Stimulated activated CD4-positive, alpha-beta T cell treated with anti-CD3 and anti-CD28 coated beads, Interleukin-2, amount 100 ng/mL, for 24 hours (primary cell): ENCODE data around the gene OR1I1.

Experiments used
- DNase-seq, 2 donors: peaks; one replicate each; pipeline ENCODE4 v3.0.0-alpha.2; 2020

Gene OR1I1

GRCh38 chr19:15120135-15121026 lies 38.4 kb downstream of the OR1I1 start:
- no peak for DNase-seq

- no peak for DNase-seq
These were observed 40.5 kb downstream of the OR1I1 start for GRCh38 chr19:15122331-15123030.

GRCh38 chr19:15123031-15123890 lies 41.2 kb downstream of the OR1I1 start:
- DNase-seq: no peak

- DNase-seq: no peak
These were observed 41.9 kb downstream of the OR1I1 start for GRCh38 chr19:15123900-15124299.

- peak; percentile 23 to 92 for DNase-seq
These were observed 42.7 kb downstream of the OR1I1 start for GRCh38 chr19:15124572-15125231.

GRCh38 chr19:15125232-15126067 lies 43.4 kb downstream of the OR1I1 start:
- DNase-seq: peak; percentile 98

- DNase-seq: no peak
These were observed 44.3 kb downstream of the OR1I1 start for GRCh38 chr19:15126131-15126910.

GRCh38 chr19:15128162-15128770 lies 46.3 kb downstream of the OR1I1 start:
- no peak for DNase-seq

GRCh38 chr19:15129856-15130585 lies 48.0 kb downstream of the OR1I1 start:
- DNase-seq: peak; percentile 41 to 51

GRCh38 chr19:15136234-15136954 lies 54.4 kb downstream of the OR1I1 start:
- DNase-seq: no peak

- no peak for DNase-seq
These were observed 55.8 kb downstream of the OR1I1 start for GRCh38 chr19:15137777-15138176.

- no peak for DNase-seq
These were observed 56.4 kb downstream of the OR1I1 start for GRCh38 chr19:15138427-15138826.

- DNase-seq: no peak
These were observed 59.1 kb downstream of the OR1I1 start for GRCh38 chr19:15141143-15141542.

GRCh38 chr19:15142313-15142712 lies 60.3 kb downstream of the OR1I1 start:
- no peak for DNase-seq
